Measurements from ENCODE around the gene SFXN4. TPM values are rescaled to one million over a fixed set of nuclear protein-coding genes. Genes with fewer than 3 reads are reported as not detected.

The SFXN4 gene
- total and polyA plus RNA-seq, 2 experiments from 2014 or later = 18.6 to 22.3 TPM

DNA sequence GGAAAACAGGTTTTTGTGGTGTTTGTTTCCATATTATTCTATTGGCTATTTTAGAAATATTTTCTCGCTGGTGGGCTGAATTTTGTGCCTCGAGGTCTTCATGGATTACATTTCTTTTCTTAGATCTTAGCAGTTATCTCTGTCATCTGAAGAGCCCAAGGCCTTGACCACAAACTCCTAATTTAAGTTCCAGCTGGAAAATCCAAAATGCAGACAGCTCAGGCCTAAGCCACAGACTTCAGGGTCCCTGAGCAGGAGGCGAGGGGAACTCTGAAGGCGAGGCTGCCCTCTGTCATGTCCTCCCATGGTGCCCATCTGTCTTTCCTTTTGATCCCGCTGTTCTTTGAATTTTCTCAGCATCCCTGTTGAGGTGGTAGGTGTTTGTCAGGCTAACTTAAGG is 47.3 kb downstream of the SFXN4 start:
- Mint-ChIP-seq H3K27me3 (ENCODE audit: insufficient read depth, low read depth, poor library complexity) (no peaks in the 10 kb centered on the region), H3K4me1 (no peaks in the 10 kb centered on the region), H3K27ac (no peak overlapping the region), H3K36me3 (ENCODE audit: low read depth) (peaks cover 73% of the 10 kb centered on the region), H3K9me3 (no peaks in the 10 kb centered on the region), H3K4me3 (no peak overlapping the region)
- no peaks in the 10 kb centered on the region for H3K79me2 ChIP-seq (replicated peaks; ENCODE audit: insufficient read depth)
- H3K27me3 ChIP-seq (ENCODE audit: insufficient read depth) = no peaks in the 10 kb centered on the region
- H3K9me2 ChIP-seq (ENCODE audit: insufficient read depth) = no peaks in the 10 kb centered on the region
- H3K27ac ChIP-seq (ENCODE audit: low read depth) = no peak overlapping the region
- H3K4me3 ChIP-seq = no peak overlapping the region
- H3K36me3 ChIP-seq (ENCODE audit: insufficient read depth) = peaks cover 41% of the 10 kb centered on the region
- no peak for DNase-seq (ENCODE audit: low spot score)
- no peaks in the 10 kb centered on the region for H3F3A ChIP-seq (replicated peaks; ENCODE audit: low read depth)
- TF ChIP-seq REST (IDR thresholded peaks at IDR 0.05; ENCODE audit: unreplicated experiment) (no peak), CTCF (conservative IDR thresholded peaks at IDR 0.05; ENCODE audit: low read depth in 2 of 2) (no peak), ZNF114 (CRISPR knock-in tag; IDR thresholded peaks at IDR 0.05) (no peak), NANOG (IDR thresholded peaks at IDR 0.05; ENCODE audit: borderline replicate concordance) (no peak)
- TF ChIP-seq, protein P1, sequence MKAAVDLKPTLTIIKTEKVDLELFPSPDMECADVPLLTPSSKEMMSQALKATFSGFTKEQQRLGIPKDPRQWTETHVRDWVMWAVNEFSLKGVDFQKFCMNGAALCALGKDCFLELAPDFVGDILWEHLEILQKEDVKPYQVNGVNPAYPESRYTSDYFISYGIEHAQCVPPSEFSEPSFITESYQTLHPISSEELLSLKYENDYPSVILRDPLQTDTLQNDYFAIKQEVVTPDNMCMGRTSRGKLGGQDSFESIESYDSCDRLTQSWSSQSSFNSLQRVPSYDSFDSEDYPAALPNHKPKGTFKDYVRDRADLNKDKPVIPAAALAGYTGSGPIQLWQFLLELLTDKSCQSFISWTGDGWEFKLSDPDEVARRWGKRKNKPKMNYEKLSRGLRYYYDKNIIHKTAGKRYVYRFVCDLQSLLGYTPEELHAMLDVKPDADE (IDR thresholded peaks at IDR 0.05) = no peak
- no peak for ATAC-seq
- H4K20me1 ChIP-seq (replicated peaks; ENCODE audit: insufficient read depth) = peaks cover 11% of the 10 kb centered on the region
- H3K4me1 ChIP-seq (ENCODE audit: insufficient read depth) = no peaks in the 10 kb centered on the region
- H3K4me2 ChIP-seq = no peak overlapping the region
- H2AFZ ChIP-seq = no peak overlapping the region

- no peak overlapping the region for H2AFZ ChIP-seq
- no peak overlapping the region for H3K4me3 ChIP-seq
- peaks cover 11% of the 10 kb centered on the region for H4K20me1 ChIP-seq (replicated peaks; ENCODE audit: insufficient read depth)
- Mint-ChIP-seq H3K4me1 (no peaks in the 10 kb centered on the region), H3K27ac (no peak overlapping the region), H3K27me3 (ENCODE audit: insufficient read depth, low read depth, poor library complexity) (no peaks in the 10 kb centered on the region), H3K9me3 (no peaks in the 10 kb centered on the region), H3K36me3 (ENCODE audit: low read depth) (peaks cover 73% of the 10 kb centered on the region), H3K4me3 (no peak overlapping the region)
- H3K27me3 ChIP-seq (ENCODE audit: insufficient read depth) = no peaks in the 10 kb centered on the region
- no peak overlapping the region for H3K27ac ChIP-seq (ENCODE audit: low read depth)
- DNase-seq (ENCODE audit: low spot score) (no peak), ATAC-seq (no peak)
- no peaks in the 10 kb centered on the region for H3F3A ChIP-seq (replicated peaks; ENCODE audit: low read depth)
- no peaks in the 10 kb centered on the region for H3K4me1 ChIP-seq (ENCODE audit: insufficient read depth)
- H3K9me2 ChIP-seq (ENCODE audit: insufficient read depth) = no peaks in the 10 kb centered on the region
- no peaks in the 10 kb centered on the region for H3K79me2 ChIP-seq (replicated peaks; ENCODE audit: insufficient read depth)
- no peak overlapping the region for H3K4me2 ChIP-seq
- peaks cover 43% of the 10 kb centered on the region for H3K36me3 ChIP-seq (ENCODE audit: insufficient read depth)
- TF ChIP-seq CREB1 (CRISPR knock-in tag; IDR thresholded peaks at IDR 0.05; ENCODE audit: low read depth) = no peak
- no peak for TF ChIP-seq EZH2 (IDR thresholded peaks at IDR 0.05; ENCODE audit: low read depth, unreplicated experiment)
- TF ChIP-seq REST (IDR thresholded peaks at IDR 0.05; ENCODE audit: unreplicated experiment) = no peak
- TF ChIP-seq ZNF114 (CRISPR knock-in tag; IDR thresholded peaks at IDR 0.05) = no peak
- TF ChIP-seq NANOG (IDR thresholded peaks at IDR 0.05; ENCODE audit: borderline replicate concordance) = no peak
- no peak for TF ChIP-seq JUNB (IDR thresholded peaks at IDR 0.05; ENCODE audit: unreplicated experiment)
- TF ChIP-seq, protein P1 (IDR thresholded peaks at IDR 0.05) = no peak
- TF ChIP-seq STAT1 (IDR thresholded peaks at IDR 0.05; ENCODE audit: unreplicated experiment) = no peak
- no peak for TF ChIP-seq CTCF (conservative IDR thresholded peaks at IDR 0.05; ENCODE audit: low read depth in 2 of 2)
Measured at GRCh38 chr10:119116326-119116951, 49.1 kb downstream of the SFXN4 start.
